NCI-H446 treated with DMSO at 0.1 percent for 48 hours (cell line): ENCODE results near the gene C2CD4D.
A peak's percentile ranks its signal among the peaks of the same experiment; 100 is the strongest.
"Not testable (repeated sequence)": the region's sequence is repeated elsewhere in the genome, so short reads cannot be mapped to it uniquely, and the experiment has no call there.

Experiments
- DNase-seq: peaks from one replicate; lab custom pipeline; 2025; lab: John Stamatoyannopoulos, UW

The C2CD4D gene

GRCh38 chr1:151858886-151859665 is 19.5 kb upstream of the C2CD4D start:
- no peak for DNase-seq

- no peak for DNase-seq
These were observed 18.6 kb upstream of the C2CD4D start for GRCh38 chr1:151858030-151858746.

- DNase-seq = no peak
These were observed 16.3 kb upstream of the C2CD4D start for GRCh38 chr1:151855933-151856332.

GRCh38 chr1:151855516-151855915 is 15.9 kb upstream of the C2CD4D start:
- DNase-seq = not testable (repeated sequence)

- DNase-seq = no peak
These were observed 15.0 kb upstream of the C2CD4D start for GRCh38 chr1:151854658-151855057.

- DNase-seq = peak; percentile 10
These were observed 13.9 kb upstream of the C2CD4D start, which contains the start of gene THEM5 for GRCh38 chr1:151853411-151853943. TSS of gene THEM5 (minus strand) at chr1:151853712. CDS start at chr1:151853565, 147 bp downstream.

- DNase-seq = no peak
These were observed 13.1 kb upstream of the C2CD4D start for GRCh38 chr1:151852733-151853132.

- no peak for DNase-seq
These were observed 12.3 kb upstream of the C2CD4D start for GRCh38 chr1:151851886-151852285.

- no peak for DNase-seq
These were observed 10.3 kb upstream of the C2CD4D start for GRCh38 chr1:151849871-151850270.

GRCh38 chr1:151849126-151849525 is 9.5 kb upstream of the C2CD4D start:
- no peak for DNase-seq

- no peak for DNase-seq
These were observed 8.4 kb upstream of the C2CD4D start for GRCh38 chr1:151847867-151848596.

- no peak for DNase-seq
These were observed 7.1 kb upstream of the C2CD4D start for GRCh38 chr1:151846686-151847237.

GRCh38 chr1:151846062-151846568 is 6.5 kb upstream of the C2CD4D start:
- no peak for DNase-seq

- DNase-seq = no peak
These were observed 3.8 kb upstream of the C2CD4D start for GRCh38 chr1:151843398-151843797.

GRCh38 chr1:151841141-151841540 is 1.5 kb upstream of the C2CD4D start:
- no peak for DNase-seq

- no peak for DNase-seq
These were observed 801 bp upstream of the C2CD4D start for GRCh38 chr1:151840421-151840820.

- no peak for DNase-seq
These were observed 573 bp downstream of the C2CD4D start for GRCh38 chr1:151839082-151839412.

- no peak for DNase-seq
These were observed 1.2 kb downstream of the C2CD4D start for GRCh38 chr1:151838222-151839081.

- no peak for DNase-seq
These were observed 1.8 kb downstream of the C2CD4D start for GRCh38 chr1:151837884-151838221.

GRCh38 chr1:151837197-151837596 is 2.4 kb downstream of the C2CD4D start:
- no peak for DNase-seq

GRCh38 chr1:151835596-151835995 is 4.0 kb downstream of the C2CD4D start:
- no peak for DNase-seq
